Prostate gland (tissue), 2 donors: ENCODE measurements around the gene LGALS3BP. TPM values are rescaled to one million over a fixed set of nuclear protein-coding genes. Genes with fewer than 3 reads are reported as not detected.
A peak's percentile ranks its signal among the peaks of the same experiment; 100 is the strongest.

ENCODE experiments used
- DNase-seq: peaks from one replicate; pipeline ENCODE4 v3.0.0-alpha.2; 2019; ENCODE audit warnings: low spot score
- H3K27ac ChIP-seq, 2 donors: fragments of 200-600 bp; sonication (generic); 2 replicates each; pipeline ENCODE4 v1.5.1; 2017 to 2019
- H3K27me3 ChIP-seq: fragments of 200-600 bp; sonication (generic); replicated peaks from 2 replicates; pipeline ENCODE4 v1.5.1; 2019; ENCODE audit not compliant: insufficient read depth
- H3K36me3 ChIP-seq, 2 donors: fragments of 200-600 bp; sonication (generic); 1 replicate in 1 of 2; 2 replicates in 1 of 2; pipeline versions ENCODE4 v1.5.1 to v1.8.1; 2017 to 2019
- H3K4me1 ChIP-seq: fragments of 200-600 bp; sonication (generic); replicated peaks from 2 replicates; pipeline ENCODE4 v1.5.1; 2019
- H3K4me3 ChIP-seq, 2 donors: fragments of 200-600 bp; sonication (generic); 2 replicates each; pipeline ENCODE4 v1.5.1; 2017 to 2019
- H3K9me3 ChIP-seq: fragments of 200-600 bp; sonication (generic); 2 replicates; pipeline ENCODE4 v1.5.1; 2017
- CTCF ChIP-seq, 4 experiments: fragments of 200-600 bp in 2 of 4; fragments of 450-650 bp in 2 of 4; sonication (generic) in 2 of 4; IDR thresholded peaks; 1 replicate in 3 of 4; 2 replicates in 1 of 4; pipeline ENCODE4 v1.5.1; 2016 to 2019; ENCODE audit warnings: antibody characterized with exemption in 4 of 4, mild to moderate bottlenecking in 2 of 4, moderate library complexity in 2 of 4
- POLR2A ChIP-seq: fragments of 450-650 bp; IDR thresholded peaks from one replicate; pipeline ENCODE4 v1.6.1; 2016; ENCODE audit warnings: antibody characterized with exemption, mild to moderate bottlenecking
- POLR2AphosphoS5 ChIP-seq: sonication (generic); formaldehyde crosslinking; IDR thresholded peaks from one replicate; pipeline ENCODE4 v1.6.1; 2017; ENCODE audit warnings: antibody characterized with exemption
- whole genome bisulfite sequencing: methylation state at CpG from one replicate; pipeline ENCODE4 v1.1.5; 2018; 5-methylcytosine and 5-hydroxymethylcytosine counted together
- intact Hi-C: fragments of 100-400 bp; cut with DNase I; formaldehyde crosslinking; loops from one replicate; pipeline ENCODE4 v1.14.2; 2022
- total RNA-seq, 2 donors: library from RNA; depleted of rRNA; stranded (reverse); fragments of >200 nt; gene quantifications; one replicate each; pipeline ENCODE4 v1.1.0, GENCODE V29; 2016

Gene LGALS3BP
- total RNA-seq, 2 donors from 2014 or later: 570 to 890 TPM

GRCh38 chr17:79003661-79004411 is 24.1 kb upstream of the LGALS3BP start:
- TF ChIP-seq POLR2AphosphoS5 (no peak), CTCF (IDR thresholded peaks at IDR 0.05) (no peak), POLR2A (no peak)
- Histone ChIP-seq H3K4me1 (peaks cover 19% of the 10 kb centered on the region), H3K27me3 (no peaks in the 10 kb centered on the region), H3K4me3 (peak overlapping the region; percentile 15 to 18), H3K27ac (peak overlapping the region; percentile 45 to 66), H3K36me3 (no peaks in the 10 kb centered on the region), H3K9me3 (no peaks in the 10 kb centered on the region)
- DNase-seq: no peak
- 62% methylated on average over 3 of the region's 3 CpGs for WGBS
- intact Hi-C loops: no loop called here

GRCh38 chr17:79002796-79003593 is 23.3 kb upstream of the LGALS3BP start:
- H3K27me3 ChIP-seq: no peaks in the 10 kb centered on the region
- WGBS: 65% methylated on average over 20 of the region's 20 CpGs
- DNase-seq: no peak

GRCh38 chr17:79002291-79002690 is 22.6 kb upstream of the LGALS3BP start:
- H3K27ac ChIP-seq: peak overlapping the region in 1 of 2 donors; percentile 66
- H3K27me3 ChIP-seq: no peaks in the 10 kb centered on the region
- H3K4me3 ChIP-seq: peak overlapping the region in 1 of 2 donors; percentile 18
- no peak for DNase-seq
- H3K9me3 ChIP-seq: no peaks in the 10 kb centered on the region
- intact Hi-C loops: no loop called here
- peaks cover 23% of the 10 kb centered on the region for H3K4me1 ChIP-seq
- 80% methylated on average over 14 of the region's 14 CpGs for WGBS
- no peaks in the 10 kb centered on the region for H3K36me3 ChIP-seq
- TF ChIP-seq POLR2A (no peak), CTCF (IDR thresholded peaks at IDR 0.05) (no peak), POLR2AphosphoS5 (no peak)

More at GRCh38 chr17:79002796-79003593, 23.3 kb upstream of the LGALS3BP start:
- peak overlapping the region; percentile 45 to 66 for H3K27ac ChIP-seq
- H3K4me3 ChIP-seq: peak overlapping the region; percentile 15 to 18
- intact Hi-C loops: no loop called here
- TF ChIP-seq POLR2AphosphoS5 (no peak), CTCF (IDR thresholded peaks at IDR 0.05) (no peak), POLR2A (no peak)
- no peaks in the 10 kb centered on the region for H3K9me3 ChIP-seq
- H3K36me3 ChIP-seq: no peaks in the 10 kb centered on the region
- peaks cover 19% of the 10 kb centered on the region for H3K4me1 ChIP-seq

- no peak for DNase-seq
- TF ChIP-seq POLR2A (no peak), CTCF (IDR thresholded peaks at IDR 0.05) (no peak), POLR2AphosphoS5 (no peak)
- WGBS: 81% methylated on average over 19 of the region's 19 CpGs
Measured at GRCh38 chr17:79001190-79002020, 21.7 kb upstream of the LGALS3BP start.

More at GRCh38 chr17:79001190-79002020, 21.7 kb upstream of the LGALS3BP start:
- Histone ChIP-seq H3K4me3 (peak overlapping the region in 1 of 2 donors; percentile 4), H3K9me3 (no peaks in the 10 kb centered on the region), H3K27ac (peak overlapping the region in 1 of 2 donors; percentile 66), H3K4me1 (peaks cover 29% of the 10 kb centered on the region), H3K36me3 (no peaks in the 10 kb centered on the region), H3K27me3 (no peaks in the 10 kb centered on the region)
- intact Hi-C loops: no loop called here
